ENCODE measurements around the gene ACTR3.

The ACTR3 gene

GRCh38 chr2:114001152-114001551, 111.3 kb downstream of the ACTR3 start:
- no peak for DNase-seq (ENCODE audit: low spot score)

- DNase-seq (ENCODE audit: low spot score), result no peak
Measured at GRCh38 chr2:114001937-114002336, 112.0 kb downstream of the ACTR3 start.

GRCh38 chr2:114005110-114005783, 115.4 kb downstream of the ACTR3 start:
- DNase-seq (ENCODE audit: low spot score), result no peak

GRCh38 chr2:114006460-114006859, 116.6 kb downstream of the ACTR3 start:
- DNase-seq (ENCODE audit: low spot score), result no peak

GRCh38 chr2:114007436-114007835, 117.5 kb downstream of the ACTR3 start:
- DNase-seq (ENCODE audit: low spot score), result no peak

- DNase-seq (ENCODE audit: low spot score), result no peak
Measured at GRCh38 chr2:114008720-114009119, 118.8 kb downstream of the ACTR3 start.

GRCh38 chr2:114009205-114009944, 119.5 kb downstream of the ACTR3 start:
- no peak for DNase-seq (ENCODE audit: low spot score)

GRCh38 chr2:114010001-114010400, 120.1 kb downstream of the ACTR3 start:
- no peak for DNase-seq (ENCODE audit: low spot score)

GRCh38 chr2:114011713-114012112, 121.8 kb downstream of the ACTR3 start:
- no peak for DNase-seq (ENCODE audit: low spot score)

Small RNA genes lying within 50 kb of the gene (small RNA-seq; reads per million reads assigned to genes)
- 0.10 to 0.84 reads per million in 2 experiments for gene RF00012

Measured in SK-N-DZ (cell line).